MM.1S (cell line): ENCODE measurements around the gene KRTAP9-7.
"Not testable (repeated sequence)": the region's sequence is repeated elsewhere in the genome, so short reads cannot be mapped to it uniquely, and the experiment has no call there.

ENCODE experiments used
- EZH2 ChIP-seq: fragments of 300-600 bp; sonication (generic); optimal IDR thresholded peaks from 2 replicates; pipeline ENCODE3; 2017; ENCODE audit warnings: low read depth, mild to moderate bottlenecking, antibody characterized with exemption, low read length, mixed read lengths
- EZH2phosphoT487 ChIP-seq: fragments of 300-600 bp; sonication (generic); IDR thresholded peaks from 2 replicates; pipeline ENCODE4 v1.6.1; 2018; ENCODE audit warnings: antibody characterized with exemption, low read length
- TF ChIP-seq, protein P1 (sequence below): fragments of 300-600 bp; sonication (generic); IDR thresholded peaks from 2 replicates; pipeline ENCODE4 v1.5.1; 2016; ENCODE audit warnings: antibody characterized with exemption, low read length, mixed read lengths

DNA sequence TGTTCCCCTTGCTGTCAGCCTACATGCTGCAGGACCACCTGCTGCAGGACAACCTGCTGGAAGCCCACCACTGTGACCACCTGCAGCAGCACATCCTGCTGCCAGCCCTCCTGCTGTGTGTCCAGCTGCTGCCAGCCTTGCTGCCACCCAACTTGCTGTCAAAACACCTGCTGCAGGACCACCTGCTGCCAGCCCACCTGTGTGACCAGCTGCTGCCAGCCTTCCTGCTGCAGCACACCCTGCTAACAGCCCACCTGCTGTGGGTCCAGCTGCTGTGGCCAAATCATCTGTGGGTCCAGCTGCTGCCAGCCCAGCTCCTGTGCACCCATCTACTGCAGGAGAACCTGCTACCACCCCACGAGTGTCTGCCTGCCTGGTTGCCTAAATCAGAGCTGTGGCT, 4.2 kb upstream of the KRTAP9-7 start:
- not testable (repeated sequence) for TF ChIP-seq EZH2, EZH2phosphoT487
- TF ChIP-seq, protein P1, sequence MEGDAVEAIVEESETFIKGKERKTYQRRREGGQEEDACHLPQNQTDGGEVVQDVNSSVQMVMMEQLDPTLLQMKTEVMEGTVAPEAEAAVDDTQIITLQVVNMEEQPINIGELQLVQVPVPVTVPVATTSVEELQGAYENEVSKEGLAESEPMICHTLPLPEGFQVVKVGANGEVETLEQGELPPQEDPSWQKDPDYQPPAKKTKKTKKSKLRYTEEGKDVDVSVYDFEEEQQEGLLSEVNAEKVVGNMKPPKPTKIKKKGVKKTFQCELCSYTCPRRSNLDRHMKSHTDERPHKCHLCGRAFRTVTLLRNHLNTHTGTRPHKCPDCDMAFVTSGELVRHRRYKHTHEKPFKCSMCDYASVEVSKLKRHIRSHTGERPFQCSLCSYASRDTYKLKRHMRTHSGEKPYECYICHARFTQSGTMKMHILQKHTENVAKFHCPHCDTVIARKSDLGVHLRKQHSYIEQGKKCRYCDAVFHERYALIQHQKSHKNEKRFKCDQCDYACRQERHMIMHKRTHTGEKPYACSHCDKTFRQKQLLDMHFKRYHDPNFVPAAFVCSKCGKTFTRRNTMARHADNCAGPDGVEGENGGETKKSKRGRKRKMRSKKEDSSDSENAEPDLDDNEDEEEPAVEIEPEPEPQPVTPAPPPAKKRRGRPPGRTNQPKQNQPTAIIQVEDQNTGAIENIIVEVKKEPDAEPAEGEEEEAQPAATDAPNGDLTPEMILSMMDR, result not testable (repeated sequence)
